Fibroblast of lung (primary cell): Measurements from ENCODE around the gene MYADML2. TPM values are rescaled to one million over a fixed set of nuclear protein-coding genes. Genes with fewer than 3 reads are reported as not detected.

Experiments used
- DNase-seq, 2 donors: peaks; one replicate each; pipeline versions ENCODE4 v3.0.0 to v3.0.0-alpha.2; 2010; ENCODE audit warnings: low read depth in 2 of 2
- H2AFZ ChIP-seq: 2 replicates; pipeline ENCODE4 v1.5.1; 2012; ENCODE audit warnings: low read length, control low read depth, inconsistent platforms
- H3K27ac ChIP-seq: 2 replicates; pipeline ENCODE4 v1.5.1; 2011; ENCODE audit warnings: low read length, control low read depth; ENCODE audit not compliant: insufficient read depth
- H3K27me3 ChIP-seq: 2 replicates; pipeline ENCODE4 v1.5.1; 2011; ENCODE audit warnings: mild to moderate bottlenecking, low read length; ENCODE audit not compliant: control insufficient read depth, insufficient read depth
- H3K36me3 ChIP-seq: 2 replicates; pipeline ENCODE4 v1.5.1; 2011; ENCODE audit warnings: low read length; ENCODE audit not compliant: control insufficient read depth, insufficient read depth
- H3K4me1 ChIP-seq: 2 replicates; pipeline ENCODE4 v1.5.1; 2011; ENCODE audit warnings: low read length; ENCODE audit not compliant: control insufficient read depth, insufficient read depth; ENCODE audit errors: extremely low read depth
- H3K4me2 ChIP-seq: 2 replicates; pipeline ENCODE4 v1.5.1; 2011; ENCODE audit warnings: low read length, control low read depth; ENCODE audit not compliant: insufficient read depth; ENCODE audit errors: extremely low read depth
- H3K4me3 ChIP-seq, 4 experiments: fragments of 200-600 bp in 1 of 4; sonication (generic) in 1 of 4; replicated peaks in 1 of 4; 2 replicates each; pipeline ENCODE4 v1.5.1; 2011 to 2016; ENCODE audit warnings: low read length in 4 of 4, low read depth in 3 of 4, mild to moderate bottlenecking in 3 of 4, control low read depth in 2 of 4, inconsistent platforms in 1 of 4, mixed read lengths in 1 of 4; ENCODE audit not compliant: insufficient read depth in 1 of 4; ENCODE audit errors: control extremely low read depth in 1 of 4
- H3K79me2 ChIP-seq: 2 replicates; pipeline ENCODE4 v1.5.1; 2012; ENCODE audit warnings: mild to moderate bottlenecking, low read length, inconsistent platforms; ENCODE audit not compliant: control insufficient read depth, insufficient read depth
- H3K9ac ChIP-seq: 2 replicates; pipeline ENCODE4 v1.5.1; 2011; ENCODE audit warnings: mild to moderate bottlenecking, low read length, control low read depth; ENCODE audit not compliant: insufficient read depth
- H3K9me3 ChIP-seq: 2 replicates; pipeline ENCODE4 v1.5.1; 2012; ENCODE audit warnings: low read depth, low read length; ENCODE audit not compliant: control insufficient read depth, insufficient read depth
- H4K20me1 ChIP-seq: 2 replicates; pipeline ENCODE4 v1.5.1; 2011; ENCODE audit warnings: low read length; ENCODE audit not compliant: control insufficient read depth, insufficient read depth; ENCODE audit errors: extremely low read depth
- EZH2 ChIP-seq: IDR thresholded peaks from 2 replicates; pipeline ENCODE4 v1.5.1; 2012; ENCODE audit warnings: low read length, control low read depth, mild to moderate bottlenecking; ENCODE audit errors: missing control alignments
- polyA plus RNA-seq, 2 donors: library from polyadenylated mRNA; depleted of rRNA in 1 of 2; stranded (reverse) in 1 of 2; unstranded in 1 of 2; fragments of >200 nt; gene quantifications; 2 replicates each; pipeline ENCODE4 v1.2.1, GENCODE V29; 2011 to 2012; ENCODE audit warnings: missing spikeins in 1 of 2
- total RNA-seq: library from RNA; depleted of rRNA; stranded (reverse); fragments of >200 nt; gene quantifications from 2 replicates; pipeline ENCODE4 v1.2.1, GENCODE V29; 2014
- TF ChIP-seq, protein P1 (sequence below), 2 donors: IDR thresholded peaks in 1 of 2; conservative IDR thresholded peaks in 1 of 2; 1 replicate in 1 of 2; 2 replicates in 1 of 2; pipeline ENCODE4 v1.5.1; 2011 to 2012; ENCODE audit warnings: low read length in 2 of 2, control low read depth in 1 of 2, inconsistent platforms in 1 of 2, low read depth in 1 of 2, mild to moderate bottlenecking in 1 of 2

MYADML2 gene
- total and polyA plus RNA-seq, 2 donors (not counting 1 experiment from before 2014, with no cell fraction given), result not detected

DNA sequence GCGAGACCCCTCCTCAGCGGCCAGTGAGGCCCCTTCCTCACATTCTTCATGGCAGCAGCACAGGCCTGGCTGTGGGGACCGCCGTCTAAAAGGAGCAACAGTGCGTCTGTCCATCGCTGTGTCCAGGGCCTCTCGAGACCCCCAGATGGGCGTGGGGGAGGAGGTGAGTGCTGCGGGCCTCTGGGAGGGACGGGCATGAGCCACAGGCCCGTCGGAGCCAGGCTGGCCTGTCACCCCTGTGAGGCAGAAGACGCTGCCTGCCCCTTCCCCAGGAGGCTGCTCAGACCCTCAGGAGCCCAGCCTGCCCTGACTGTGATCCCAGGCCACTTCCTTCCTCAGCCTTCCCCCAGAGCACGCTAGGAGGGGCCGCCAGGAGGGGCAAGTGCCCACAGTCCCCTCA is 7.8 kb downstream of the MYADML2 start:
- H3K9ac ChIP-seq, result no peak overlapping the region
- H3K36me3 ChIP-seq, result peaks cover 4% of the 10 kb centered on the region
- peaks cover 10% of the 10 kb centered on the region for H3K27me3 ChIP-seq
- H3K27ac ChIP-seq, result no peak overlapping the region
- peaks cover 2% of the 10 kb centered on the region for H3K4me1 ChIP-seq
- H3K4me2 ChIP-seq, result no peak overlapping the region
- no peaks in the 10 kb centered on the region for H3K9me3 ChIP-seq
- H3K79me2 ChIP-seq, result no peaks in the 10 kb centered on the region
- no peaks in the 10 kb centered on the region for H4K20me1 ChIP-seq
- H3K4me3 ChIP-seq, result no peak overlapping the region
- H2AFZ ChIP-seq, result no peak overlapping the region
- TF ChIP-seq, protein P1, sequence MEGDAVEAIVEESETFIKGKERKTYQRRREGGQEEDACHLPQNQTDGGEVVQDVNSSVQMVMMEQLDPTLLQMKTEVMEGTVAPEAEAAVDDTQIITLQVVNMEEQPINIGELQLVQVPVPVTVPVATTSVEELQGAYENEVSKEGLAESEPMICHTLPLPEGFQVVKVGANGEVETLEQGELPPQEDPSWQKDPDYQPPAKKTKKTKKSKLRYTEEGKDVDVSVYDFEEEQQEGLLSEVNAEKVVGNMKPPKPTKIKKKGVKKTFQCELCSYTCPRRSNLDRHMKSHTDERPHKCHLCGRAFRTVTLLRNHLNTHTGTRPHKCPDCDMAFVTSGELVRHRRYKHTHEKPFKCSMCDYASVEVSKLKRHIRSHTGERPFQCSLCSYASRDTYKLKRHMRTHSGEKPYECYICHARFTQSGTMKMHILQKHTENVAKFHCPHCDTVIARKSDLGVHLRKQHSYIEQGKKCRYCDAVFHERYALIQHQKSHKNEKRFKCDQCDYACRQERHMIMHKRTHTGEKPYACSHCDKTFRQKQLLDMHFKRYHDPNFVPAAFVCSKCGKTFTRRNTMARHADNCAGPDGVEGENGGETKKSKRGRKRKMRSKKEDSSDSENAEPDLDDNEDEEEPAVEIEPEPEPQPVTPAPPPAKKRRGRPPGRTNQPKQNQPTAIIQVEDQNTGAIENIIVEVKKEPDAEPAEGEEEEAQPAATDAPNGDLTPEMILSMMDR (conservative IDR thresholded peaks at IDR 0.05 in 1 of 2, IDR thresholded peaks at IDR 0.05 in 1 of 2; ENCODE audit: low read depth in 1 of 2, low read length in 2 of 2), result no peak
- no peak for TF ChIP-seq EZH2
- DNase-seq, result no peak

DNA sequence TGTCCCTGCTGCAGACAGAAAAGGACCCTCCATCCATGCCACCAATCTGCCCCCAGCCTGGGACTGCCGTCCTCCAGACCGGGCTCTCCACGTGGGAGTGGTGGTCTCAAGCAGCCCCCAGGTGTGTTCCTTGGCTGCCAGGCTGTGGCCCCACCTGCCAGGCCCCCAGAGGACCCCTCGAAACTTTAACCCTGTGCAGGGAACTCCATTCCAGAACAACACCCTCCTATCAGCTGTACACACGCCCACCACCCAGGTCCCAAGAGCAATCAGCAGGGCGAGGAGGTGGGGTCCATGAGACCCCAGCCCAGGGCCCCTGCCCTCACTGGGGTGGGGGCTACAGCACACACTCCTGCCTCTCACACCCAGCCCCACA is 11.3 kb downstream of the MYADML2 start:
- Histone ChIP-seq H3K4me3 (peak overlapping the region in 2 of 4 experiments; percentile 17 to 19), H3K9me3 (no peaks in the 10 kb centered on the region)

DNA sequence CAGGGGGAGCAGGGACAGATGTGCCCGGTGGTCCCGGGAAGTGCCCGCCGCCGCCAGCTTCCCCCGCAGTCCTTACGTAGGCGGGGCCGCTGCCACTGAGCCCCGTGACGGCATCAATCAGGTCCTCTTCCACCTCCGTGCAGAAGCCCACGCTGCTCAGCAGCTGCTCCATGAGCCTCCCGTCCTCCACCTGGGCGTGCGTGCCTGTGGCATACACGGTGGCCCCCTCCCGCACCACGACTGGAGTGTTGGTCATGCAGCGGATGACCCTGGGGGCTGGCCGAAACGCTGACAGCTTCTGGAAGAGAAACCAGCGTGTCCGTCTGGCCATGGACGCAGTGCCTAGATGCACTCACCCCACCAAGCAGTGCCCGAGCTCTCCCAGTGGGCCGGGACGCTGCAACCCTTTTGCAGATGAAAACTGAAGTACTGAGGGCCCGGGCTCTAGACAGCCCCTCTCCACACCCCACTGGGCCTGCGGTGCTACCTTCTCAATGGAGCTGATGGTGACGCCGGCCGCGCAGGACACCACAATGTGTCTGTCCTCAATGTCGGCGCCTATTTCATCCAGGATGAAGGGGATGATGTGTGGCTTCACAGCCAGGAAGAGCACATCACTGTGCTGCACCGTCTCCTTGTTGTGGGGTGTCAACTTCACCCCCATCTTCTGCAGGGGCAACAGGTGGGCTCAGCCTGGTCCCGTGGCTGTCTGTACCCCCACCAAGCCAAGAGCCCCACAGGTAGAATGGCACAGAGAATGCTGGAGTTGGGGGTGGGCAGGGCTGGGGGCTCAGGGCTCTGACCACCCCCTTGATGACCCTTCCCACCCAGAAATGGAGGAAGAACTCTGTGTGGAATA is 12.0 kb downstream of the MYADML2 start:
- Histone ChIP-seq H3K79me2 (no peaks in the 10 kb centered on the region), H2AFZ (no peak overlapping the region), H3K9me3 (no peaks in the 10 kb centered on the region), H3K4me1 (peaks cover 2% of the 10 kb centered on the region), H3K27ac (no peak overlapping the region), H3K4me3 (no peak overlapping the region), H3K27me3 (no peaks in the 10 kb centered on the region), H4K20me1 (no peaks in the 10 kb centered on the region), H3K9ac (no peak overlapping the region), H3K36me3 (peaks cover 4% of the 10 kb centered on the region), H3K4me2 (no peak overlapping the region)
- DNase-seq, result no peak
- TF ChIP-seq, protein P1 (conservative IDR thresholded peaks at IDR 0.05 in 1 of 2, IDR thresholded peaks at IDR 0.05 in 1 of 2; ENCODE audit: low read depth in 1 of 2, low read length in 2 of 2), result no peak
- TF ChIP-seq EZH2, result no peak

More for the DNA sequence above, 11.3 kb downstream of the MYADML2 start:
- no peak overlapping the region for H2AFZ ChIP-seq
- no peak overlapping the region for H3K9ac ChIP-seq
- H3K4me2 ChIP-seq, result no peak overlapping the region
- no peak overlapping the region for H3K27ac ChIP-seq
- no peaks in the 10 kb centered on the region for H3K27me3 ChIP-seq
- TF ChIP-seq, protein P1 (conservative IDR thresholded peaks at IDR 0.05 in 1 of 2, IDR thresholded peaks at IDR 0.05 in 1 of 2; ENCODE audit: low read depth in 1 of 2, low read length in 2 of 2), result no peak
- TF ChIP-seq EZH2, result no peak
- H4K20me1 ChIP-seq, result no peaks in the 10 kb centered on the region
- DNase-seq, result no peak
- peaks cover 4% of the 10 kb centered on the region for H3K36me3 ChIP-seq
- H3K79me2 ChIP-seq, result no peaks in the 10 kb centered on the region
- peaks cover 2% of the 10 kb centered on the region for H3K4me1 ChIP-seq
